CD4-positive, alpha-beta T cell (primary cell): ENCODE data around the gene PTPN3. TPM values are rescaled to one million over a fixed set of nuclear protein-coding genes. Genes with fewer than 3 reads are reported as not detected.

Source experiments
- ATAC-seq: fragments of 200-7000 bp; cut with Tn5 transposase; one replicate; pipeline ENCODE4 v1.10.0; 2022; ENCODE audit warnings: mild to moderate bottlenecking; ENCODE audit not compliant: poor library complexity
- CTCF ChIA-PET: fragments of 350-600 bp; sonication (Branson Sonifier 250); formaldehyde crosslinking; loops from one replicate; lab custom pipeline; 2021; ENCODE audit warnings: antibody characterized with exemption, inconsistent platforms; lab: Charles Lee
- POLR2A ChIA-PET: fragments of 350-600 bp; sonication (Branson Sonifier 250); formaldehyde crosslinking; loops from one replicate; lab custom pipeline; 2021; ENCODE audit warnings: antibody characterized with exemption, inconsistent platforms; lab: Charles Lee
- DNase-seq, 14 experiments: peaks; one replicate each; pipeline ENCODE4 v3.0.0-alpha.2; 2013 to 2020; ENCODE audit warnings: mixed read lengths in 2 of 14
- H3K27ac ChIP-seq, 2 donors: one replicate each; pipeline versions ENCODE4 v1.5.1 to v1.7.0; 2013; ENCODE audit warnings: low read length in 2 of 2, low read depth in 1 of 2, mild to moderate bottlenecking in 1 of 2
- H3K27me3 ChIP-seq, 2 experiments: 1 replicate in 1 of 2; 2 replicates in 1 of 2; pipeline versions ENCODE4 v1.6.1 to v1.7.0; 2013; ENCODE audit warnings: low read length in 2 of 2, control low read depth in 1 of 2, mild to moderate bottlenecking in 1 of 2, moderate library complexity in 1 of 2; ENCODE audit not compliant: insufficient read depth in 2 of 2, control insufficient read depth in 1 of 2
- H3K36me3 ChIP-seq: one replicate; pipeline ENCODE4 v1.6.1; 2013; ENCODE audit warnings: low read length, control low read depth; ENCODE audit not compliant: insufficient read depth
- H3K4me1 ChIP-seq: one replicate; pipeline ENCODE4 v1.6.1; 2013; ENCODE audit warnings: low read length, control low read depth; ENCODE audit not compliant: insufficient read depth
- H3K4me3 ChIP-seq: one replicate; pipeline ENCODE4 v1.5.1; 2013; ENCODE audit warnings: mild to moderate bottlenecking, low read length, moderate library complexity
- H3K9me3 ChIP-seq, 2 experiments: 1 replicate in 1 of 2; 2 replicates in 1 of 2; pipeline versions ENCODE4 v1.6.1 to v1.7.0; 2013; ENCODE audit warnings: low read length in 2 of 2, mild to moderate bottlenecking in 2 of 2, control low read depth in 1 of 2, moderate library complexity in 1 of 2; ENCODE audit not compliant: control insufficient read depth in 1 of 2, insufficient read depth in 1 of 2
- H3K27ac Mint-ChIP-seq: one replicate; pipeline ENCODE4 v1.8.0; 2020; ENCODE audit warnings: mixed read lengths
- H3K27me3 Mint-ChIP-seq: one replicate; pipeline ENCODE4 v1.8.0; 2021; ENCODE audit warnings: mixed read lengths
- H3K36me3 Mint-ChIP-seq: one replicate; pipeline ENCODE4 v1.8.0; 2021; ENCODE audit warnings: low read depth, mixed read lengths
- H3K4me1 Mint-ChIP-seq: one replicate; pipeline ENCODE4 v1.8.0; 2021; ENCODE audit warnings: low read depth, mixed read lengths
- H3K4me3 Mint-ChIP-seq: one replicate; pipeline ENCODE4 v1.8.0; 2020; ENCODE audit warnings: mild to moderate bottlenecking, mixed read lengths
- H3K9me3 Mint-ChIP-seq: one replicate; pipeline ENCODE4 v1.8.0; 2020; ENCODE audit warnings: mixed read lengths
- intact Hi-C, 2 experiments: fragments of 100-400 bp; cut with DNase I in 1 of 2; cut with micrococcal nuclease in 1 of 2; formaldehyde crosslinking; loops; one replicate each; pipeline versions ENCODE4 v1.15.1 to v1.9.0; 2023 to 2025; cut with DNase I, micrococcal nuclease
- total RNA-seq, 174 experiments: library from RNA in 2 of 174; stranded (reverse) in 2 of 174; gene quantifications; one replicate each; pipeline ENCODE4 v1.2.3 and lab custom pipeline; 2021 to 2026
- TF ChIP-seq, protein P1 (sequence below): fragments of 200-600 bp; IDR thresholded peaks from one replicate; pipeline ENCODE4 v1.8.0; 2022; ENCODE audit warnings: antibody characterized with exemption, mild to moderate bottlenecking

The PTPN3 gene
- total RNA-seq, 2 experiments from 2014 or later, result not detected

DNA sequence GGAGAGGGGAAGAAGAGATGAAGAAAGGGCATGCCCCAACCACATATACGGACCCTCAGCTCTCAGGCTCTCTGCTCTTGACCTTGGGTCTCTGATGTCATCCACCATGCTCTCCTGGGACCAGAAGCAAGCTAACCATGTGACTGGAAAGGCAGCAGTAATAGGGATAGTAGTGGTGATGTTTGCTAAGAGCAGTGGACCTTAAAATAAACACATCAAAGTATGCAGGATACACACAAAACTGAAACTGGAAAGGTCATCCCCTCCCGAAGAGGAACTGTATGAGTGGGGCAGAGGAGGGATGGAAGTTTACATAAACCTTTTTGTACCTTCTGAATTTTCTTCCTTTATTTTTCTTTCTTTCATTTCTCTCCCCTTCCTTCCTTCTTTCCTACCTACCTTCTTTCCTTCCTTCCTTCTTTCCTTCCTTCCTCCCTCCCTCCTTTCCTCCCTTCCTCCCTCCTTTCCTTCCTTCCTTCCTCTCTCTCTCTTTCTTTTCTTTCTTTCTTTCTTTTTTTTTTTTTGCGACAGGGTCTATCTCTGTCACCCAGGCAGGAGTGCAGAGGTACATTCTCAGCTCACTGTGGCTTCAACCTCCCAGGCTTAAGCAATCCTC is 8.1 kb upstream of the PTPN3 start:
- H3K27me3 Mint-ChIP-seq, result peaks cover 38% of the 10 kb centered on the region
- POLR2A ChIA-PET, result no interaction called here
- ATAC-seq (no peak), DNase-seq (no peak)
- H3K9me3 Mint-ChIP-seq, result no peaks in the 10 kb centered on the region
- Histone ChIP-seq H3K27ac (no peak overlapping the region), H3K4me3 (no peak overlapping the region), H3K9me3 (no peaks in the 10 kb centered on the region), H3K27me3 (peaks cover 0 to 14% of the 10 kb centered on the region in 2 experiments), H3K36me3 (no peaks in the 10 kb centered on the region), H3K4me1 (no peaks in the 10 kb centered on the region)
- CTCF ChIA-PET, result no interaction called here
- no peak overlapping the region for H3K27ac Mint-ChIP-seq
- intact Hi-C loops, result no loop called here
- H3K36me3 Mint-ChIP-seq, result no peaks in the 10 kb centered on the region
- no peak overlapping the region for H3K4me3 Mint-ChIP-seq
- H3K4me1 Mint-ChIP-seq, result no peaks in the 10 kb centered on the region
- TF ChIP-seq, protein P1, sequence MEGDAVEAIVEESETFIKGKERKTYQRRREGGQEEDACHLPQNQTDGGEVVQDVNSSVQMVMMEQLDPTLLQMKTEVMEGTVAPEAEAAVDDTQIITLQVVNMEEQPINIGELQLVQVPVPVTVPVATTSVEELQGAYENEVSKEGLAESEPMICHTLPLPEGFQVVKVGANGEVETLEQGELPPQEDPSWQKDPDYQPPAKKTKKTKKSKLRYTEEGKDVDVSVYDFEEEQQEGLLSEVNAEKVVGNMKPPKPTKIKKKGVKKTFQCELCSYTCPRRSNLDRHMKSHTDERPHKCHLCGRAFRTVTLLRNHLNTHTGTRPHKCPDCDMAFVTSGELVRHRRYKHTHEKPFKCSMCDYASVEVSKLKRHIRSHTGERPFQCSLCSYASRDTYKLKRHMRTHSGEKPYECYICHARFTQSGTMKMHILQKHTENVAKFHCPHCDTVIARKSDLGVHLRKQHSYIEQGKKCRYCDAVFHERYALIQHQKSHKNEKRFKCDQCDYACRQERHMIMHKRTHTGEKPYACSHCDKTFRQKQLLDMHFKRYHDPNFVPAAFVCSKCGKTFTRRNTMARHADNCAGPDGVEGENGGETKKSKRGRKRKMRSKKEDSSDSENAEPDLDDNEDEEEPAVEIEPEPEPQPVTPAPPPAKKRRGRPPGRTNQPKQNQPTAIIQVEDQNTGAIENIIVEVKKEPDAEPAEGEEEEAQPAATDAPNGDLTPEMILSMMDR, result no peak

DNA sequence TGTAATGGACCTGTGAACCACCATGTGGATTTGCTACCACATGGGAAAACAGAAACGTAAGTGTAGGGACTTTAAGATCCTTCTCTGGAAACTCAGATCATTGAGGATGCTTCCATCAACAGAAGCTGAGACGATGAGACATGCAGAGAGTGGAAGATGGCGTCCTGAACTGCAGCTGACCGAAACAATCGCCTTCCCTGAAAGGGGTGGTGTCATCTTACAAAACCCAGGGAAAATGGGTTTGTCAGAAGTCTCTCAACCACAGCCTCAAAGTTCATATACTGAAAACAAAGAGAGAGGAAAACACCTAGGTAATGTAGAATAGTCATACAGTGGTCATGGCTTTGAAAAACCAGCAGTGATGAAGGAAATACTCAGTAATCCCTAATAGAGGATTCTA is 6.6 kb upstream of the PTPN3 start:
- Histone ChIP-seq H3K4me1 (no peaks in the 10 kb centered on the region), H3K4me3 (no peak overlapping the region), H3K9me3 (peaks cover 0 to 3% of the 10 kb centered on the region in 2 experiments), H3K36me3 (no peaks in the 10 kb centered on the region), H3K27ac (no peak overlapping the region), H3K27me3 (peaks cover 0 to 28% of the 10 kb centered on the region in 2 experiments)
- TF ChIP-seq, protein P1, result no peak
- ATAC-seq (no peak), DNase-seq (no peak)
- Mint-ChIP-seq H3K4me3 (no peak overlapping the region), H3K36me3 (no peaks in the 10 kb centered on the region), H3K4me1 (no peaks in the 10 kb centered on the region), H3K27me3 (peaks cover 44% of the 10 kb centered on the region), H3K27ac (no peak overlapping the region), H3K9me3 (no peaks in the 10 kb centered on the region)
- intact Hi-C loops, result no loop called here
- ChIA-PET CTCF (no interaction called here), POLR2A (no interaction called here)

DNA sequence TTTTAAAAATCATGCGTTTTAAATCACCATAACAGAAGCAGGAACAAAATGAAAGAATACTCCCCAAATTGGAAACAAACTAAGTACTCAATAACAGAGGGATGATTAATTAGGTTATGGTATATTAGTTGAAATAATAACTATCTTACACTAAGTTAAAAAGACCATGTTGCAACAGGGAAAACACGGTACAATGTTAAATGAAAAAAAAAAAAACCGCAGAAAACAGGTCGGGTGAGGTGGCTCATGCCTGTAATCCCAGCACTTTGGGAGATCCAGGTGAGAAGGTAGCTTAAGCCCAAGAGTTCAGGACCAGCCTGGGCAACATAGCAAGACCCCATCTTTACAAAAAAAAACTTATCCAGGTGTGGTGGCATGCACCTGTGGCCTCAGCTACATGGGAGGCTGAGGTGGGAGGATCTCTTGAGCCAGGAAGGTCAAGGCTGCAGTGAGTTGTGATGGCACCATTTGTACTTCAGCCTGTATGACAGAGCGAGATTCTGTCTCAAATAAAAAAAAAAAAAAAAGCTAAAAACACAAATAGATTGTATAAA is 2.4 kb upstream of the PTPN3 start:
- Histone ChIP-seq H3K27ac (no peak overlapping the region), H3K9me3 (peaks cover 0 to 20% of the 10 kb centered on the region in 2 experiments), H3K4me3 (no peak overlapping the region), H3K27me3 (peaks cover 17 to 57% of the 10 kb centered on the region in 2 experiments), H3K4me1 (no peaks in the 10 kb centered on the region), H3K36me3 (no peaks in the 10 kb centered on the region)
- ATAC-seq, result no peak
- Mint-ChIP-seq H3K4me3 (no peak overlapping the region), H3K27me3 (peaks cover 61% of the 10 kb centered on the region), H3K4me1 (peaks cover 10% of the 10 kb centered on the region), H3K36me3 (no peaks in the 10 kb centered on the region), H3K9me3 (no peaks in the 10 kb centered on the region), H3K27ac (no peak overlapping the region)
- TF ChIP-seq, protein P1, result no peak
- DNase-seq, result no peak
- CTCF ChIA-PET, result interaction anchor here (1.0 kb wide), 1 partner anchor 8 kb away, joined by 3 read pairs; no protein-coding TSS in a partner anchor
- POLR2A ChIA-PET, result no interaction called here
- intact Hi-C loops, result no loop called here
